Cardiac fibroblast (primary cell): ENCODE measurements around the gene HPF1.
"Not testable (repeated sequence)": the region's sequence is repeated elsewhere in the genome, so short reads cannot be mapped to it uniquely, and the experiment has no call there.

Experiments used
- DNase-seq, 2 donors: peaks; one replicate each; pipeline versions ENCODE4 v3.0.0 to v3.0.0-alpha.2; 2010; ENCODE audit warnings: low read depth in 2 of 2
- H3K4me3 ChIP-seq, 2 donors: replicated peaks in 1 of 2; 1 replicate in 1 of 2; 2 replicates in 1 of 2; pipeline ENCODE4 v1.5.1; 2011; ENCODE audit warnings: low read depth in 2 of 2, low read length in 2 of 2, mild to moderate bottlenecking in 2 of 2, moderate library complexity in 1 of 2
- TF ChIP-seq, protein P1 (sequence below): IDR thresholded peaks from one replicate; pipeline ENCODE4 v1.5.1; 2011; ENCODE audit warnings: low read depth, mild to moderate bottlenecking, low read length, inconsistent platforms

The HPF1 gene

DNA sequence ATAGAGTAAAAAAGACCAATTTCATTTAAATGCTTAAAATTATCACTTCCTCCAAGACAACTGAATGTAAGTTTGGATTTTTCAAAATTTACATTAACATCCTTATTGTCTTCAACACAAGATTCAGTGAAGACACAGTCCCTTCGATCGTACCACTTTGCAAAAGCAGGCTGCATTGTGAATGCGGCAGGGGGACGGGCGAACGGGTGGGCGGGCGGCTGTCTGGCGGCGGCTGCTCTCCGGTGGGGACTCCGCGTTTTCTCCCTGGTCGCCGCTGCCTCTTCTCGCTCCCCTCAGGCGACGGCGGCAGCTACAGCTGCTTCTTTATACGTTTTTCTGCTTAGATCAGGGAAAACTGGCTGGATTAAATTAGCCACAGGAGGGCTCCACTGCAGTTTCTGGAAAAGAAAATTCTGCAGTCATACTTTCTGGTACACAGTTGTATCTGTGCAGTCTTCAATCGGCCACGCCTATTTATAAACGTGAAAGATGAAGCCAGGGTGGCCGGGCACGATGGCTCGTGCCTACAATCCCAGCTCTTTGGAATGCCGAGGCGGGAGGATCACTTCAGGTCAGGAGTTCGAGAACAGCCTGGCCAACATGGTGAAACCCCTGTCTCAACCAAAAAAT, 33.9 kb upstream of the HPF1 start:
- DNase-seq: peak; percentile 67 to 78
- peak overlapping the region; percentile 26 to 50 for H3K4me3 ChIP-seq
- TF ChIP-seq, protein P1, sequence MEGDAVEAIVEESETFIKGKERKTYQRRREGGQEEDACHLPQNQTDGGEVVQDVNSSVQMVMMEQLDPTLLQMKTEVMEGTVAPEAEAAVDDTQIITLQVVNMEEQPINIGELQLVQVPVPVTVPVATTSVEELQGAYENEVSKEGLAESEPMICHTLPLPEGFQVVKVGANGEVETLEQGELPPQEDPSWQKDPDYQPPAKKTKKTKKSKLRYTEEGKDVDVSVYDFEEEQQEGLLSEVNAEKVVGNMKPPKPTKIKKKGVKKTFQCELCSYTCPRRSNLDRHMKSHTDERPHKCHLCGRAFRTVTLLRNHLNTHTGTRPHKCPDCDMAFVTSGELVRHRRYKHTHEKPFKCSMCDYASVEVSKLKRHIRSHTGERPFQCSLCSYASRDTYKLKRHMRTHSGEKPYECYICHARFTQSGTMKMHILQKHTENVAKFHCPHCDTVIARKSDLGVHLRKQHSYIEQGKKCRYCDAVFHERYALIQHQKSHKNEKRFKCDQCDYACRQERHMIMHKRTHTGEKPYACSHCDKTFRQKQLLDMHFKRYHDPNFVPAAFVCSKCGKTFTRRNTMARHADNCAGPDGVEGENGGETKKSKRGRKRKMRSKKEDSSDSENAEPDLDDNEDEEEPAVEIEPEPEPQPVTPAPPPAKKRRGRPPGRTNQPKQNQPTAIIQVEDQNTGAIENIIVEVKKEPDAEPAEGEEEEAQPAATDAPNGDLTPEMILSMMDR: peak; percentile 62

DNA sequence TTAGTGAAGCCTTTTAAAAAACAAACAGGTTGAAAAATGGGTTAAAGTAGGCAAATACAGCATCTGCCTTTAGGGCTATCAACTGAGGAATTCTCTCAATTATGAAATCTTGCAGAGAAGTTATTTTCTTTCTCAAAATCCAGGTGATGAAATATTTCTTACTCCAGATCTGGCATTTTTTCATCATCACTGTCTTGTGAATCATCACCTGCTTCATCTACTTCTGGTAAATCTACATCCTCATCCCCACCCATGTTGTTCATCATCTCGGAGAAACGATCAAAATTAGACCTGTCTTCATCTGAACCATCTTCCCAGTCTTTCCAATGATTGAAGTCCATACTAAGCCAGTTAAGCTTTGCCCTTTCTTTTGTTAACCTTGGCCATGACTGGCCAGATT, 33.3 kb upstream of the HPF1 start:
- TF ChIP-seq, protein P1: no peak
- DNase-seq: peak in 1 of 2 donors; percentile 42
- no peak overlapping the region for H3K4me3 ChIP-seq

DNA sequence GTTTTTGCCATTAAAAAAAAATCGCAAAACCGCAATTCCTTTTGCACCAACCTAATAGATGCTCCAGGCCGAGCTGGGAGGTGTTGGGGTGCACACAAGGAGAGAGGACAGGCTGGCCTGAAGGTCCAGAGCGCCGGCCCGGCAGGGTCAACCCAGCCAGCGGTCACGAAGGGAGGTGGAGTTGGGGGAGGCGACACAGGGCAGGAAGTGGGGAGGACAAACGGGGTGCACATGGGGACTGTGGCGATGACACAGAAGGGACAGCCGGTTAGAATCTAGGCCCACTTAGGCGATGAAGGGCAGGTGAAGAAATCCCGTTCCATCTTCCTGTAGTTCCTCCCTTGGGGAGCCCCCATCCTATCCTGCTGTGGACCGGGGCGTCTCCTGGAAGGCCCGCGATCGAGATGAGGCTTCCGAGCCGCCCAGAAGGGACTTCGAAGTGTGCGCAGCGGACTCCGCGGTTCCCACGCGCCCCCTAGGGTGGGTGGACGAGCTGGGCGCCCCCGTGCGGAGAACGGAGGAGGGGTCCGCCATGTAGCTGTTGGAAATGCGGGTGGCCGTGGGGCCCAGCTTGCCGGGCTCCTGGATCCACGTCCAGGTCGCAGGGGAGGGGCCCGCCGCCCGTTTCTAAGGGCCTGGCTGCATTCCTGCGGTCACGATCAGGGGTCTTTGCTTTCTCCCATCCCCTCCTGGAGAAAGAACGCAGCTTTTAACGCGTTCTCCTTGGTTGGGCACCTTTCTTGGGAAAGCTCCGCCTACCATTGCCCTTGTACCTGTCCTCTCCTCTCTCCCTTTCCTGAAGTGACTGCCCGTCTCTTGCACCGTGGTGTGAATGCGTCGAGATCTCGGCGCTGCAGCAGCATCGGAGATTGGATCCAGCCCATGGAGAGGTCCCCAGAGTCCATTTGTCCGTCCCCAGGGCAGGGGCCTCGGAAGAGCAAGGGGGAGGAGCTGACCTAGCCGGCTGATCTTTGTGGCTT, 17.0 kb upstream of the HPF1 start:
- TF ChIP-seq, protein P1: peak; percentile 31
- peak; percentile 3 to 34 for DNase-seq
- peak overlapping the region in 1 of 2 donors; percentile 19 for H3K4me3 ChIP-seq

DNA sequence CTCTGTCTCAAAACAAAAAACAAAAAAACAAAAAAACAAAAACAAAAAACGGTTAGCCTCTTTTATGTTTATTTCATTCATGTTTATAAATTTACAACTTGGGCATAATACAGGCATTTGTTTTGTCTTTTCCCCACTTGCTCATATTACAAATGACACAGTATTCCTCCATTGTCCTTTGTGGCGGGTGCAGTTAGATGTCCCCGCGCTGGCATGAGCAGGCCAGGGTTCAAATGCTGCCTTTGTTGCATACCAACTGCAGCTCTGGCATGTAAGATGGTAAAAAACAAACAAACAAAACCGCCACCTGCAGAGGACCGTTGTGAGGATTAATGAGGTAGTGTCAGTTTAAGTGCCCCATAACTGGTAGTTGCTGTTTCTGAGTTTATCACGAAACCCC, 16.1 kb upstream of the HPF1 start:
- no peak overlapping the region for H3K4me3 ChIP-seq
- DNase-seq: no peak
- TF ChIP-seq, protein P1: no peak

DNA sequence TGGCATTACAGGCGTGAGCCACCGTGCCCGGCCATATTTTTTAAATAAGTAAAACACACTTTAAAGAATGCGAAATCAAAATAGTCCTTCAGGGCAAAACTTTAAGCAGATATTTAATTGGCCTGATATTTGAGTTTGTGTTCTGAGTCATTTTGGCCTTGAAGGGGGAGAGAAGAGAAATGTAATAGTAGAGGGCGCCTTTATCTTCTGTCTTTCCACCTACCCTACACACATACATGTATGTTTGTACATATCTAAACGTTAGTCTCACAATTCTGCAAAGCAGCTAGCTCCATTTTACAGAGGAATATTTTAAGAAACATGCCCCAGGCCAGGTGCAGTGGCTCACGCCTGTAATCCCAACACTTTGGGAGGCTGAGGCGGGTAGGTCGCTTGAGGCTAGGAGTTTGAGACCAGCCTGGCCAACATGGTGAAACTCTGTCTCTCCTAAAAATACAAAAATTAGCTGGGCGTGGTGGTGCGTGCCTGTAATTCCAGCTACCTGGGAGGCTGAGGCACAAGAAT, 13.9 kb upstream of the HPF1 start:
- H3K4me3 ChIP-seq, DNase-seq: not testable (repeated sequence)

DNA sequence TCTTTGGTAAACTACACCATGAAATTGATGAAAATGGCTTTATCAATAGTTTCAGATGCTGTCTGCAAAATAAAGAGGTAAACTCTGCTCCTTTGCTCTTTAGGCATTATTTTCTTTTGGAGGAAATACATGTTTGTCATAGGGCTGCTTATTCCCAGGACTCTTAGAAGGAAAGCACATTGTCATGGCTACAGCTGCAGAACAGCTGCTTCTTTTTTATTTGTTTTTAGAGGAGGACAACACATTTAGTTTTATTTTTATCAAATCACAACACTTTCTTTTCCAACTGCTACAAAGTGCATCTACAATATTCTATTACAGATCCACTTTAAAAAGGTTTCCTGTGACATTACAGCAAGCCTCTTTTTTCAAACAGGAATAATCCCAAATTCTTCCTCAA, 12.7 kb upstream of the HPF1 start:
- no peak overlapping the region for H3K4me3 ChIP-seq
- TF ChIP-seq, protein P1: no peak
- no peak for DNase-seq

DNA sequence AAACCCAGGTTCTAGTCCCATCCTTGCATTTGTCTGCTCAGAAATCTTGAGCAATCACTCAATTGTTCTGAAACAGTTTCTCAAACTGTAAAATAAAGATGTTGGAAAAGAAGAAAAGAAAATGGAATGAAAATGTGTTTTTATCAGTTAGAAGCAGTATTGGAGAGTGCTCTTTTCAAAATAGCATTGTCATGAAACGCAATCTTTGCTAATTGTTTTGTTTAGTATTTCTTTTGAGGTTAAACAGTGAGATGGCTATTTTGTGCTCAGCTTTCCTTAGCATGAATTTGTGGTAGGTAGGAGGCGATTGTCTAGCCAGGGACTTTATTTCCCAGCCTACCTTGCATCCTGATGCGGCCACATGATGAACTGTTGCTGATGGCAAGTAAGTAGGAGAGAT, 10.6 kb upstream of the HPF1 start:
- TF ChIP-seq, protein P1: no peak
- DNase-seq: no peak
- H3K4me3 ChIP-seq: no peak overlapping the region
